Neural progenitor cell (in vitro differentiated cells): ENCODE measurements around the gene SAPCD2.
A peak's percentile ranks its signal among the peaks of the same experiment; 100 is the strongest.

Experiments used
- EZH2phosphoT487 ChIP-seq: fragments of 200-600 bp; sonication (generic); IDR thresholded peaks from 2 replicates; pipeline ENCODE4 v1.6.1; 2017; ENCODE audit warnings: antibody characterized with exemption
- TF ChIP-seq, protein P1 (sequence below): fragments of 200-600 bp; sonication (generic); IDR thresholded peaks from 2 replicates; pipeline ENCODE4 v1.5.1; 2017; ENCODE audit warnings: antibody characterized with exemption, mild to moderate bottlenecking

DNA sequence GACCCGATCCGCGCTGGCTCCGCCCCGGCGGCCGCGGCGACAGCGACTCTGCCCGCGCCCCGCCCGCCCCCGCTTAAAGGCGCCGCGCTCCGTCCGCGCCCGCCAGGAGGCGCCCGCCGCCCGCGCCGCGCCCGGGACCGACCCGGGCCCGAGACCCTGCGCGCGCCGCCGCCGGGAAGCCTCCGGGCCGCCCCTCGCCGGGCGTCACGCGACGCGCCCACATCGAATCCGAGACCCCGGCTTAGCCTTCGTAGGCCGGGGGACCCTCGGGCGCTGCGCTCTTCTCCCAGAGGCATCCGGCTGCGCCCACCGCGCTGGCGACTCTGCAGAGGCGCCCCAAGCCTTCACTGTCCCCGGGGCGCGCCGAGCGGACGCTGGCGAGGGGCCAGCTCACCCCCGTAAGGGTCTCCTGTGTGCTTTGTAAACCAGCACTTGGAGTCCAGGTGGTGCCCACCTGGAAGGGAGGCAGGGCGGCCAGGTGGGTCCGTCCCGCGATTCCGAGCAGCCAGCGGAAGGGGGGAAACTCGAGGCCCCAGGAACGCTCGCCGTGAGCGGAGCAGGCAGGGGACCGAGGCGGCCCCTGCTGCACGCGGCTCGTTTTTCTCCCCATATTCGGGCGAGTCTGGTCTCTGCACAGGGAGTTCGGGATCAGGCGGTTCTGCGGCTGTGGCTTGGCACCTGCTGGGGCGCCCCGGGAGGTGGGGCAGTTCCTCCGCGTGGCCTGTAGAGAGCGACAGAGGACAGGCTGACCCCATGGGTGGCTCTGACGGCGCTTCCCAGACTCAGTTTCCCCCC is 41.9 kb downstream of the SAPCD2 start:
- TF ChIP-seq, protein P1, sequence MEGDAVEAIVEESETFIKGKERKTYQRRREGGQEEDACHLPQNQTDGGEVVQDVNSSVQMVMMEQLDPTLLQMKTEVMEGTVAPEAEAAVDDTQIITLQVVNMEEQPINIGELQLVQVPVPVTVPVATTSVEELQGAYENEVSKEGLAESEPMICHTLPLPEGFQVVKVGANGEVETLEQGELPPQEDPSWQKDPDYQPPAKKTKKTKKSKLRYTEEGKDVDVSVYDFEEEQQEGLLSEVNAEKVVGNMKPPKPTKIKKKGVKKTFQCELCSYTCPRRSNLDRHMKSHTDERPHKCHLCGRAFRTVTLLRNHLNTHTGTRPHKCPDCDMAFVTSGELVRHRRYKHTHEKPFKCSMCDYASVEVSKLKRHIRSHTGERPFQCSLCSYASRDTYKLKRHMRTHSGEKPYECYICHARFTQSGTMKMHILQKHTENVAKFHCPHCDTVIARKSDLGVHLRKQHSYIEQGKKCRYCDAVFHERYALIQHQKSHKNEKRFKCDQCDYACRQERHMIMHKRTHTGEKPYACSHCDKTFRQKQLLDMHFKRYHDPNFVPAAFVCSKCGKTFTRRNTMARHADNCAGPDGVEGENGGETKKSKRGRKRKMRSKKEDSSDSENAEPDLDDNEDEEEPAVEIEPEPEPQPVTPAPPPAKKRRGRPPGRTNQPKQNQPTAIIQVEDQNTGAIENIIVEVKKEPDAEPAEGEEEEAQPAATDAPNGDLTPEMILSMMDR = no peak
- peak; percentile 52 for TF ChIP-seq EZH2phosphoT487
